ENCODE data around the gene EFNB3. TPM values are rescaled to one million over a fixed set of nuclear protein-coding genes. Genes with fewer than 3 reads are reported as not detected.

Gene EFNB3
- polyA plus RNA-seq, 2 of the 4 experiments (the other 2 are of a cell fraction) = 1.7 to 1.9 TPM

- Histone ChIP-seq H3K4me2 (no peak overlapping the region), H3K4me3 (no peak overlapping the region), H3K27ac (no peak overlapping the region), H3K4me1 (no peaks in the 10 kb centered on the region), H3K9me3 (no peaks in the 10 kb centered on the region)
- no peak for FAIRE-seq
- CTCF ChIA-PET = interaction anchor here (1.8 to 11.1 kb wide), 2 partner anchors 10 to 19 kb away, joined by 5 to 103 read pairs; partner anchors contain the start of genes TP53 and WRAP53
- DNase-seq (ENCODE audit: low read depth in 1 of 2, low spot score in 1 of 2) = no peak
- WGBS (ENCODE audit: missing lambda C conversion rate) = 90% methylated on average over 4 of the region's 4 CpGs
- TF ChIP-seq NR3C1 (IDR thresholded peaks at IDR 0.05) = no peak
- TF ChIP-seq MAZ (IDR thresholded peaks at IDR 0.05; ENCODE audit: borderline replicate concordance, low read depth, low read length) = no peak
- TF ChIP-seq RARB (CRISPR knock-in tag; IDR thresholded peaks at IDR 0.05) = no peak
- no peak for TF ChIP-seq ESRRA (IDR thresholded peaks at IDR 0.05; ENCODE audit: borderline replicate concordance, low read length)
- TF ChIP-seq TP53 (CRISPR knock-in tag; IDR thresholded peaks at IDR 0.05) = no peak
- no peak for TF ChIP-seq HOXA7 (CRISPR knock-in tag; IDR thresholded peaks at IDR 0.05)
- no peak for TF ChIP-seq PHF8 (IDR thresholded peaks at IDR 0.05; ENCODE audit: borderline replicate concordance, low read depth)
- no peak for TF ChIP-seq FOSL2 (IDR thresholded peaks at IDR 0.05)
- TF ChIP-seq FOSL2 (CRISPR knock-in tag; IDR thresholded peaks at IDR 0.05) = no peak
- TF ChIP-seq KDM1A (IDR thresholded peaks at IDR 0.05; ENCODE audit: low read depth) = no peak
- TF ChIP-seq HOXB13 (CRISPR knock-in tag; IDR thresholded peaks at IDR 0.05; ENCODE audit: low read depth) = no peak
- TF ChIP-seq EHF (CRISPR knock-in tag; IDR thresholded peaks at IDR 0.05) = no peak
- TF ChIP-seq EHMT2 (IDR thresholded peaks at IDR 0.05; ENCODE audit: low read depth) = no peak
- no peak for TF ChIP-seq NPAS2 (CRISPR knock-in tag; IDR thresholded peaks at IDR 0.05; ENCODE audit: borderline replicate concordance)
- TF ChIP-seq JUN (IDR thresholded peaks at IDR 0.05) = no peak
- POLR2A ChIA-PET = no interaction called here
- no peak for ATAC-seq
Measured at GRCh38 chr17:7697828-7698588, 7.0 kb upstream of the EFNB3 start.

- POLR2A ChIA-PET = no interaction called here
- DNase-seq (ENCODE audit: low read depth in 1 of 2, low spot score in 1 of 2) = no peak
- CTCF ChIA-PET = interaction anchor here (0.6 to 11.1 kb wide), 5 partner anchors 12 to 940 kb away, joined by 3 to 103 read pairs (median 3); partner anchors contain the start of genes TP53 and WRAP53
Measured at GRCh38 chr17:7700510-7700909, 4.5 kb upstream of the EFNB3 start.

GRCh38 chr17:7701681-7702080 is 3.3 kb upstream of the EFNB3 start:
- no peak for TF ChIP-seq SMC3 (IDR thresholded peaks at IDR 0.05)
- TF ChIP-seq EHF (CRISPR knock-in tag; IDR thresholded peaks at IDR 0.05) = no peak
- TF ChIP-seq HES2 (IDR thresholded peaks at IDR 0.05) = no peak
- TF ChIP-seq SREBF2 (IDR thresholded peaks at IDR 0.05) = no peak
- TF ChIP-seq CEBPB (IDR thresholded peaks at IDR 0.05) = no peak
- no peak for TF ChIP-seq JUN (IDR thresholded peaks at IDR 0.05)
- TF ChIP-seq TFCP2L1 (CRISPR knock-in tag; IDR thresholded peaks at IDR 0.05) = no peak
- TF ChIP-seq ESRRA (IDR thresholded peaks at IDR 0.05; ENCODE audit: borderline replicate concordance, low read length) = no peak
- TF ChIP-seq RFX5 (IDR thresholded peaks at IDR 0.05) = no peak
- no peak for TF ChIP-seq ZNF302 (CRISPR knock-in tag; IDR thresholded peaks at IDR 0.05)
- TF ChIP-seq KDM5A (IDR thresholded peaks at IDR 0.05) = no peak
- TF ChIP-seq CBX8 (IDR thresholded peaks at IDR 0.05) = no peak
- TF ChIP-seq CTCF (IDR thresholded peaks at IDR 0.05) = no peak
- TF ChIP-seq USF2 (IDR thresholded peaks at IDR 0.05) = no peak
- no peak for TF ChIP-seq EHMT2 (IDR thresholded peaks at IDR 0.05; ENCODE audit: low read depth)
- TF ChIP-seq EP300 (IDR thresholded peaks at IDR 0.05) = no peak
- no peak for TF ChIP-seq NPAS2 (CRISPR knock-in tag; IDR thresholded peaks at IDR 0.05; ENCODE audit: borderline replicate concordance)
- no peak for TF ChIP-seq POLR2AphosphoS2 (conservative IDR thresholded peaks at IDR 0.05; ENCODE audit: low read length)
- ATAC-seq (no peak), DNase-seq (ENCODE audit: low read depth in 1 of 2, low spot score in 1 of 2) (no peak), FAIRE-seq (no peak)
- H3K9me3 ChIP-seq = no peaks in the 10 kb centered on the region
- no peak overlapping the region for H3K4me3 ChIP-seq
- ChIA-PET POLR2A (no interaction called here), CTCF (interaction anchor here (0.6 to 11.1 kb wide), 6 partner anchors 9 to 161 kb away, joined by 3 to 103 read pairs (median 4); partner anchors contain the start of genes DNAH2, TP53 and WRAP53)
- no peak overlapping the region for H3K4me2 ChIP-seq
- WGBS (ENCODE audit: missing lambda C conversion rate) = 95% methylated on average over 14 of the region's 14 CpGs
- H3K27ac ChIP-seq = no peak overlapping the region
- H3K4me1 ChIP-seq = peaks cover 13% of the 10 kb centered on the region; the same call in 2 of the 3 replicates

More at GRCh38 chr17:7700510-7700909, 4.5 kb upstream of the EFNB3 start:
- no peak for ATAC-seq
- Histone ChIP-seq H3K4me1 (peaks cover 13% of the 10 kb centered on the region; the same call in 2 of the 3 replicates), H3K27ac (no peak overlapping the region), H3K4me3 (no peak overlapping the region), H3K9me3 (no peaks in the 10 kb centered on the region), H3K4me2 (no peak overlapping the region)
- TF ChIP-seq EHMT2 (IDR thresholded peaks at IDR 0.05; ENCODE audit: low read depth) (no peak), KDM5A (IDR thresholded peaks at IDR 0.05) (no peak), MAFK (IDR thresholded peaks at IDR 0.05; ENCODE audit: partially characterized antibody) (no peak), MAX (IDR thresholded peaks at IDR 0.05) (no peak), RFX5 (IDR thresholded peaks at IDR 0.05) (no peak), NPAS2 (CRISPR knock-in tag; IDR thresholded peaks at IDR 0.05; ENCODE audit: borderline replicate concordance) (no peak), MAZ (IDR thresholded peaks at IDR 0.05; ENCODE audit: borderline replicate concordance, low read depth, low read length) (no peak), POLR2A (IDR thresholded peaks at IDR 0.05; ENCODE audit: low read length) (no peak), HOXB5 (CRISPR knock-in tag; IDR thresholded peaks at IDR 0.05) (no peak), CHD4 (IDR thresholded peaks at IDR 0.05; ENCODE audit: borderline replicate concordance) (no peak), FOSB (CRISPR knock-in tag; IDR thresholded peaks at IDR 0.05) (no peak), HDAC2 (IDR thresholded peaks at IDR 0.05) (no peak), ZFP36 (IDR thresholded peaks at IDR 0.05; ENCODE audit: borderline replicate concordance, partially characterized antibody) (no peak), ZNF302 (CRISPR knock-in tag; IDR thresholded peaks at IDR 0.05) (no peak)
- 91% methylated on average over 7 of the region's 7 CpGs for whole genome bisulfite sequencing (ENCODE audit: missing lambda C conversion rate)
- FAIRE-seq = no peak
